Heart left ventricle (tissue), 16 donors: ENCODE results near the gene TRIP6. TPM values are rescaled to one million over a fixed set of nuclear protein-coding genes. Genes with fewer than 3 reads are reported as not detected.

Experiments
- ATAC-seq, 4 donors: fragments of 200-7000 bp; cut with Tn5 transposase; one replicate each; pipeline ENCODE4 v1.9.1; 2020 to 2022; ENCODE audit warnings: moderate library complexity in 4 of 4, mild to moderate bottlenecking in 3 of 4, moderate number of reproducible peaks in 1 of 4
- DNase-seq, 5 donors: peaks; one replicate each; pipeline ENCODE4 v3.0.0-alpha.2; 2020
- H3K27ac ChIP-seq, 12 donors: fragments of 200-600 bp; sonication (generic) in 4 of 12; one replicate each; pipeline versions ENCODE4 v1.5.0 to v1.8.0; 2016 to 2022; ENCODE audit warnings: mild to moderate bottlenecking in 2 of 12
- H3K27me3 ChIP-seq, 9 donors: fragments of 200-600 bp; sonication (generic) in 2 of 9; one replicate each; pipeline versions ENCODE4 v1.5.1 to v1.8.0; 2016 to 2022; ENCODE audit warnings: mild to moderate bottlenecking in 3 of 9
- H3K36me3 ChIP-seq, 9 donors: fragments of 200-600 bp; sonication (generic) in 2 of 9; one replicate each; pipeline versions ENCODE4 v1.5.0 to v1.8.0; 2018 to 2022; ENCODE audit warnings: mild to moderate bottlenecking in 2 of 9
- H3K4me1 ChIP-seq, 12 donors: fragments of 200-600 bp; sonication (generic) in 4 of 12; one replicate each; pipeline versions ENCODE4 v1.5.0 to v1.8.0; 2016 to 2022; ENCODE audit warnings: mild to moderate bottlenecking in 3 of 12
- H3K4me3 ChIP-seq, 12 donors: fragments of 200-600 bp; sonication (generic) in 4 of 12; one replicate each; pipeline versions ENCODE4 v1.5.0 to v1.8.0; 2017 to 2022; ENCODE audit warnings: mild to moderate bottlenecking in 9 of 12, moderate library complexity in 4 of 12
- H3K9me3 ChIP-seq, 12 donors: fragments of 200-600 bp; sonication (generic) in 4 of 12; one replicate each; pipeline versions ENCODE4 v1.5.0 to v1.8.0; 2016 to 2022; ENCODE audit warnings: mild to moderate bottlenecking in 1 of 12
- POLR2A ChIP-seq, 2 donors: fragments of 450-650 bp; IDR thresholded peaks; one replicate each; pipeline ENCODE4 v1.6.1; 2017; ENCODE audit warnings: antibody characterized with exemption in 2 of 2, mild to moderate bottlenecking in 2 of 2, moderate library complexity in 2 of 2
- WGBS, 4 donors: extraction: QIAGEN DNeasy Blood & Tissue Kit in 2 of 4; methylation state at CpG; one replicate each; pipeline versions ENCODE4 v1.1.5 to v1.1.7; 2013 to 2018; 5-methylcytosine and 5-hydroxymethylcytosine counted together
- intact Hi-C, 10 donors: fragments of 100-400 bp; cut with DNase I; formaldehyde crosslinking; loops; one replicate each; pipeline versions ENCODE4 v1.11.1 to v1.14.2; 2022
- polyA plus RNA-seq, 2 donors: library from polyadenylated mRNA; stranded (reverse); fragments of 200-250 nt; gene quantifications; one replicate each; pipeline ENCODE4 v1.2.3, GENCODE V29; 2013
- total RNA-seq, 9 donors: library from RNA; depleted of rRNA in 2 of 9; stranded (reverse); fragments of >200 nt in 2 of 9; fragmentation: NEBNext Ultra II Directional in 3 of 9; extraction: Animal tissue kit (Norgen Biotek cat#: 25700) in 3 of 9; gene quantifications; one replicate each; pipeline versions ENCODE4 v1.1.0 to v1.2.4, GENCODE V29; 2016 to 2023
- TF ChIP-seq, protein P1 (sequence below), 12 donors: fragments of 200-600 bp; sonication (generic) in 4 of 12; IDR thresholded peaks; one replicate each; pipeline versions ENCODE4 v1.5.0 to v1.8.0; 2018 to 2022; ENCODE audit warnings: antibody characterized with exemption in 12 of 12, mild to moderate bottlenecking in 5 of 12
- donor health status: ischemic (EF 13 %, LVEDD 7.1; RV severe dilation, severe dysfunction).
- donor health status: healthy with polysubstance abuse.
- donor health status: DM: no; HTN: yes; CAD: no.
- donor health status: DM: no; HTN: no; CAD: no.
- donor health status: ischemic (EF 25% LVEDD 6.9; RV normal size, moderate dysfunction).
- donor health status: ischemic (EF 25% LVEDD 5.7; RV mildly dilated, moderate dysfunction).
- donor health status: healthy.
- donor health status: DM: yes; HTN: yes; CAD: no.
- donor health status: ischemic (EF 35%, LVEDD 5.7; RV mildly dilated, moderate dysfunction).
- donor health status: nonischemic (EF 11% LVEDD 7.7; RV severe dilation, severe dysfunction).
- donor health status: DM: yes; HTN: yes; CAD: no.
- donor health status: PGD.
- donor health status: ischemic (EF 29% LVEDD 5.4; RV normal size, mild dysfunction).
- donor health status: nonischemic (EF 23%, LVEDD 6.1; RV moderate dilation, normal function).

Gene TRIP6
- total and polyA plus RNA-seq, 11 donors = 9.2 to 37.3 (median 17.1) TPM

DNA sequence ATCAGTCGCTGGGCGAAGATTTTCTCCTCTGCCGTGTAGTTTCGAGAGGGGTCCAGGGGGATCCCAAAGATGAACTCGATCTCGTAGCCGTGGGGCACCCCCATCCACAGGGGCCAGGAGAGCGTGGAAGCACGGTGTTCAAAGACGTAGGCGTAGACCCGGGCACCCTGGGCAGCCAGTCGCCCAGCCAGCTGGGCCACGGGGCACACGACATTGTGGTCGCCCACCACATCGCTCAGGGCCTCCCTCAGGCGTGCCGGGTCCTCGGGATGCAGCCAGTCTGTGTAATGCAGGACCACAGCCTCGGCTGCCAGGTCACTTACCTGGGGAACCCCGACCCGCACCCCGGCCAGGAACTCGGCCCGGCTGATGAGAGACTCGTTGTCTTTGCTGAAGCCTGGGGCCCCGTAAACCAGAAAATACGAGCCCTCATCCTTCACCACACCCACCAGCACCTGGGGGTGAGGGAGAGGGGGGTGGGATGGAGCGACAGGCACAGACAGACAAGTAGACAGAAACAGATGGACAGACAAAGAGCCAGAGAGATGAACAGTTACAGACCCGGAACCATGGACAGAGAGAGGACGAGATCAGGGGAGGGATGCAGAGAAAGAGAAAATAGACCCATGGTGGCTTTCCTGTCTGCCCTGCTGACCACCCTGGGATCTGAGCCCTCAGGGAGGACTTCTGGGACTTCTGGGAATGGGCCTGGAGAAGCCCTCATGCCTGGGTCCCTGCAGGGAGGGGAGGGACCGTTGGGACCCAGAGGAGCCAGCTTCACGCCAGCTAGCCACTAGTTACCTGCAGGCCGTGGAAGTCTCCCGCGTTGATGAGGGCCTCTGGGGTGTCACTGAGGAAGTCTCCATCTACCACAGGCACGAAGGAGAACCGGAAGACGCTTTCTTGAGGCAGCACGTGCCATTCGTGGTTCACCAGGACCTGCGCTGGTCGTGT is 25.5 kb downstream of the TRIP6 start:
- peak in 1 of 5 donors; percentile 39 for DNase-seq
- WGBS, 4 donors = 90 to 92% (median 90%) methylated on average over 33 to 44 of the region's 44 CpGs
- intact Hi-C loops = loop anchor here in 5 of 10 donors (5.0 to 10.0 kb wide), 7 partner anchors 185 to 402 kb away; no protein-coding TSS in a partner anchor

GRCh38 chr7:100893318-100893895 is 26.2 kb downstream of the TRIP6 start:
- DNase-seq = peak in 1 of 5 donors; percentile 24
- Histone ChIP-seq H3K4me3 (no peak overlapping the region), H3K4me1 (peaks cover 8 to 55% (median 36%) of the 10 kb centered on the region in 12 donors), H3K9me3 (no peaks in the 10 kb centered on the region), H3K36me3 (peaks cover 0 to 4% (median 3%) of the 10 kb centered on the region in 9 donors), H3K27me3 (peaks cover 21 to 67% (median 35%) of the 10 kb centered on the region in 9 donors), H3K27ac (no peak overlapping the region)
- TF ChIP-seq POLR2A (IDR thresholded peaks at IDR 0.05) = no peak
- TF ChIP-seq, protein P1, sequence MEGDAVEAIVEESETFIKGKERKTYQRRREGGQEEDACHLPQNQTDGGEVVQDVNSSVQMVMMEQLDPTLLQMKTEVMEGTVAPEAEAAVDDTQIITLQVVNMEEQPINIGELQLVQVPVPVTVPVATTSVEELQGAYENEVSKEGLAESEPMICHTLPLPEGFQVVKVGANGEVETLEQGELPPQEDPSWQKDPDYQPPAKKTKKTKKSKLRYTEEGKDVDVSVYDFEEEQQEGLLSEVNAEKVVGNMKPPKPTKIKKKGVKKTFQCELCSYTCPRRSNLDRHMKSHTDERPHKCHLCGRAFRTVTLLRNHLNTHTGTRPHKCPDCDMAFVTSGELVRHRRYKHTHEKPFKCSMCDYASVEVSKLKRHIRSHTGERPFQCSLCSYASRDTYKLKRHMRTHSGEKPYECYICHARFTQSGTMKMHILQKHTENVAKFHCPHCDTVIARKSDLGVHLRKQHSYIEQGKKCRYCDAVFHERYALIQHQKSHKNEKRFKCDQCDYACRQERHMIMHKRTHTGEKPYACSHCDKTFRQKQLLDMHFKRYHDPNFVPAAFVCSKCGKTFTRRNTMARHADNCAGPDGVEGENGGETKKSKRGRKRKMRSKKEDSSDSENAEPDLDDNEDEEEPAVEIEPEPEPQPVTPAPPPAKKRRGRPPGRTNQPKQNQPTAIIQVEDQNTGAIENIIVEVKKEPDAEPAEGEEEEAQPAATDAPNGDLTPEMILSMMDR (IDR thresholded peaks at IDR 0.05) = no peak
- 88 to 93% (median 90%) methylated on average over 18 to 32 of the region's 32 CpGs for WGBS, 4 donors
- ATAC-seq = no peak
- intact Hi-C loops = loop anchor here in 5 of 10 donors (5.0 to 10.0 kb wide), 7 partner anchors 184 to 401 kb away; no protein-coding TSS in a partner anchor

More for the DNA sequence above, 25.5 kb downstream of the TRIP6 start:
- no peak for TF ChIP-seq POLR2A (IDR thresholded peaks at IDR 0.05)
- TF ChIP-seq, protein P1 (IDR thresholded peaks at IDR 0.05) = no peak
- Histone ChIP-seq H3K4me1 (peaks cover 8 to 62% (median 41%) of the 10 kb centered on the region in 12 donors), H3K4me3 (no peak overlapping the region), H3K27me3 (peaks cover 17 to 59% (median 31%) of the 10 kb centered on the region in 9 donors), H3K9me3 (no peaks in the 10 kb centered on the region), H3K36me3 (peaks cover 0 to 12% (median 10%) of the 10 kb centered on the region in 9 donors), H3K27ac (no peak overlapping the region)
- no peak for ATAC-seq

- ATAC-seq = no peak
- peak overlapping the region in 9 of 12 donors; percentile 46 to 61 (median 56) for H3K4me3 ChIP-seq
- no peak for TF ChIP-seq POLR2A (IDR thresholded peaks at IDR 0.05)
- TF ChIP-seq, protein P1 (IDR thresholded peaks at IDR 0.05) = no peak
- intact Hi-C loops = loop anchor here in 5 of 10 donors (1.0 to 10.0 kb wide), 8 partner anchors 165 to 401 kb away; no protein-coding TSS in a partner anchor
- peaks cover 21 to 70% (median 37%) of the 10 kb centered on the region in 9 donors for H3K27me3 ChIP-seq
- 42 to 53% (median 45%) methylated on average over 32 to 40 of the region's 40 CpGs for WGBS, 4 donors
- DNase-seq = no peak
- H3K27ac ChIP-seq = peak overlapping the region in 2 of 12 donors; percentile 22 to 54
- no peaks in the 10 kb centered on the region for H3K36me3 ChIP-seq
- no peaks in the 10 kb centered on the region for H3K9me3 ChIP-seq
- peaks cover 2 to 48% (median 29%) of the 10 kb centered on the region in 12 donors for H3K4me1 ChIP-seq
Measured at GRCh38 chr7:100893910-100894721, 26.9 kb downstream of the TRIP6 start.
